GM12878 (cell line): ENCODE measurements around the gene OR10Z1. TPM values are rescaled to one million over a fixed set of nuclear protein-coding genes. Genes with fewer than 3 reads are reported as not detected.

Experiments used
- ATAC-seq: fragments of 200-7000 bp; cut with Tn5 transposase; 3 replicates; pipeline ENCODE4 v1.9.1; 2020; ENCODE audit warnings: mild to moderate bottlenecking, moderate library complexity
- BruUV-seq: library from RNA; stranded (reverse); fragments of 400-500 nt; replicated peaks from 2 replicates; lab custom pipeline; 2021; lab: Mats Ljungman, UMichigan
- CTCF ChIA-PET: fragments of 300-600 bp; sonication (Branson Sonifier 250); formaldehyde crosslinking; extraction: SDS; loops from one replicate; lab custom pipeline; 2021; ENCODE audit warnings: inconsistent platforms; lab: Yijun Ruan, JAX
- POLR2A ChIA-PET: fragments of 350-600 bp; formaldehyde crosslinking; extraction: SDS; loops from one replicate; lab custom pipeline; 2021; ENCODE audit warnings: inconsistent platforms; lab: Charles Lee
- RAD21 ChIA-PET: fragments of 300-600 bp; sonication (Branson Sonifier 250); formaldehyde crosslinking; loops from one replicate; lab custom pipeline; 2023; ENCODE audit warnings: antibody characterized with exemption; ENCODE audit not compliant: unreplicated experiment; lab: Charles Lee
- SMC1A ChIA-PET: fragments of 300-600 bp; sonication (Branson Sonifier 250); formaldehyde crosslinking; loops from one replicate; lab custom pipeline; 2023; ENCODE audit not compliant: unreplicated experiment, uncharacterized antibody; lab: Charles Lee
- DNase-seq: peaks from one replicate; pipeline ENCODE4 v3.0.0-alpha.2; 2011; ENCODE audit warnings: low read depth, low spot score
- FAIRE-seq: peaks from 3 replicates; lab custom pipeline; 2011; peaks lifted over from hg19 to GRCh38; lab: Jason Lieb, UNC
- H2AFZ ChIP-seq: 2 replicates; pipeline ENCODE4 v1.6.0; 2011; ENCODE audit warnings: low read depth, low read length, control low read depth; ENCODE audit not compliant: control insufficient read depth
- H3K27ac ChIP-seq: 2 replicates; pipeline ENCODE4 v1.5.1; 2011; ENCODE audit warnings: control low read depth; ENCODE audit not compliant: control insufficient read depth, insufficient read depth
- H3K27me3 ChIP-seq, 2 experiments: replicated peaks in 1 of 2; 2 replicates each; pipeline versions ENCODE4 v1.6.0 to v1.6.1; 2011; ENCODE audit warnings: low read length in 1 of 2; ENCODE audit not compliant: control insufficient read depth in 2 of 2, insufficient read depth in 2 of 2
- H3K36me3 ChIP-seq, 2 experiments: 2 replicates each; pipeline ENCODE4 v1.5.1; 2011; ENCODE audit warnings: low read length in 1 of 2; ENCODE audit not compliant: control insufficient read depth in 2 of 2, insufficient read depth in 2 of 2
- H3K4me1 ChIP-seq: 2 replicates; pipeline ENCODE4 v1.6.1; 2011; ENCODE audit warnings: mild to moderate bottlenecking, low read length, moderate library complexity, mixed read lengths; ENCODE audit not compliant: control insufficient read depth, insufficient read depth
- H3K4me2 ChIP-seq: 2 replicates; pipeline ENCODE4 v1.6.0; 2011; ENCODE audit warnings: control low read depth; ENCODE audit not compliant: control insufficient read depth, insufficient read depth
- H3K4me3 ChIP-seq: fragments of 200-600 bp; sonication (generic); 2 replicates; pipeline ENCODE4 v1.5.1; 2016
- H3K79me2 ChIP-seq: 2 replicates; pipeline ENCODE4 v1.6.0; 2011; ENCODE audit warnings: low read length; ENCODE audit not compliant: control insufficient read depth, insufficient read depth
- H3K9ac ChIP-seq: 2 replicates; pipeline ENCODE4 v1.8.0; 2011; ENCODE audit warnings: low read length, control low read depth, mixed read lengths; ENCODE audit not compliant: control insufficient read depth, insufficient read depth
- H3K9me3 ChIP-seq: replicated peaks from 3 replicates; pipeline ENCODE4 v1.5.1; 2011; ENCODE audit warnings: mild to moderate bottlenecking, low read length; ENCODE audit not compliant: control insufficient read depth, insufficient read depth
- H4K20me1 ChIP-seq: 2 replicates; pipeline ENCODE4 v1.6.0; 2011; ENCODE audit not compliant: control insufficient read depth, insufficient read depth
- BCL11A ChIP-seq: IDR thresholded peaks from 2 replicates; pipeline ENCODE4 v1.6.1; 2011; ENCODE audit warnings: low read depth, low read length
- CHD4 ChIP-seq: fragments of 200-600 bp; sonication (generic); IDR thresholded peaks from 2 replicates; pipeline ENCODE4 v1.6.1; 2016; ENCODE audit warnings: mild to moderate bottlenecking
- CREM ChIP-seq: IDR thresholded peaks from 2 replicates; pipeline ENCODE4 v1.6.1; 2014; ENCODE audit warnings: antibody characterized with exemption, low read depth
- EED ChIP-seq: sonication (generic); IDR thresholded peaks from 2 replicates; pipeline ENCODE4 v1.6.1; 2016; ENCODE audit warnings: antibody characterized with exemption, low read depth
- GABPA ChIP-seq: IDR thresholded peaks from 2 replicates; pipeline ENCODE4 v1.6.1; 2014; ENCODE audit warnings: antibody characterized with exemption, low read depth, mild to moderate bottlenecking, inconsistent platforms
- IKZF1 ChIP-seq: fragments of 450-650 bp; conservative IDR thresholded peaks from 2 replicates; pipeline ENCODE4 v1.6.1; 2017; ENCODE audit warnings: antibody characterized with exemption, mild to moderate bottlenecking
- NR2C2 ChIP-seq: IDR thresholded peaks from 2 replicates; pipeline ENCODE4 v1.6.1; 2011; ENCODE audit warnings: borderline replicate concordance, low read depth; ENCODE audit not compliant: control insufficient read depth, insufficient read length
- POLR2A ChIP-seq: IDR thresholded peaks from 2 replicates; pipeline ENCODE4 v1.6.1; 2011; ENCODE audit warnings: low read depth, mild to moderate bottlenecking, low read length
- RUNX3 ChIP-seq: IDR thresholded peaks from 2 replicates; pipeline ENCODE4 v1.6.1; 2012; ENCODE audit warnings: low read length, inconsistent platforms
- SIN3A ChIP-seq: IDR thresholded peaks from 2 replicates; pipeline ENCODE4 v1.6.1; 2012; ENCODE audit warnings: low read depth, low read length, improper control_type of control experiment
- SIX5 ChIP-seq: IDR thresholded peaks from 2 replicates; pipeline ENCODE4 v1.6.1; 2011; ENCODE audit warnings: mild to moderate bottlenecking, low read depth, low read length, moderate library complexity; ENCODE audit not compliant: severe bottlenecking
- SMAD5 ChIP-seq: IDR thresholded peaks from 2 replicates; pipeline ENCODE4 v1.6.1; 2016; ENCODE audit warnings: antibody characterized with exemption, low read depth
- SPI1 ChIP-seq: IDR thresholded peaks from 2 replicates; pipeline ENCODE4 v1.6.1; 2011; ENCODE audit warnings: low read depth, mild to moderate bottlenecking, low read length, moderate library complexity, borderline replicate concordance; ENCODE audit not compliant: insufficient read depth
- SUZ12 ChIP-seq: fragments of 200-600 bp; sonication (generic); IDR thresholded peaks from one replicate; pipeline ENCODE4 v1.6.1; 2018; ENCODE audit warnings: antibody characterized with exemption, mild to moderate bottlenecking; ENCODE audit not compliant: unreplicated experiment
- YY1 ChIP-seq: IDR thresholded peaks from 2 replicates; pipeline ENCODE4 v1.6.1; 2011; ENCODE audit warnings: low read depth, mild to moderate bottlenecking, low read length
- ZNF207 ChIP-seq: fragments of 450-650 bp; IDR thresholded peaks from 2 replicates; pipeline ENCODE4 v1.6.1; 2014; ENCODE audit warnings: antibody characterized with exemption, mild to moderate bottlenecking, borderline replicate concordance
- ZNF687 ChIP-seq: fragments of 450-650 bp; IDR thresholded peaks from 2 replicates; pipeline ENCODE4 v1.6.1; 2017; ENCODE audit warnings: mild to moderate bottlenecking, moderate library complexity
- WGBS: methylation state at CpG from one replicate; pipeline ENCODE4 v1.1.6; 2016; ENCODE audit warnings: low lambda C conversion rate; ENCODE audit not compliant: insufficient replicate concordance, insufficient coverage; ENCODE audit errors: missing lambda C conversion rate; 5-methylcytosine and 5-hydroxymethylcytosine counted together
- in situ Hi-C: fragments of 300-500 bp; cut with MboI; formaldehyde crosslinking; loops from 9 replicates; pipeline ENCODE4 v1.14.3; 2018; ENCODE audit warnings: mixed read lengths
- intact Hi-C: fragments of 100-400 bp; cut with micrococcal nuclease; formaldehyde crosslinking; loops from one replicate; pipeline ENCODE4 v1.14.2; 2022; ENCODE audit not compliant: unreplicated experiment
- polyA plus RNA-seq, 11 experiments: library from polyadenylated mRNA; depleted of rRNA in 4 of 11; unstranded in 6 of 11; stranded (reverse) in 5 of 11; fragments of >200 nt; fragmentation: Nextera tagmentation in 4 of 11; fragmentation: Illumina TruSeq in 1 of 11; extraction: Ambion mirVana in 4 of 11; extraction: Trizol in 1 of 11; gene quantifications; 1 replicate in 1 of 11; 2 replicates in 10 of 11; pipeline versions ENCODE4 v1.2.1 to v1.2.3, GENCODE V29; 2011 to 2016; ENCODE audit warnings: inconsistent platforms in 2 of 11, missing spikeins in 2 of 11, low read depth in 1 of 11
- total RNA-seq, 4 experiments: library from RNA; depleted of rRNA in 3 of 4; stranded (reverse); fragments of >200 nt in 3 of 4; fragmentation: Illumina TruSeq in 1 of 4; extraction: Trizol in 1 of 4; gene quantifications; 2 replicates each; pipeline versions ENCODE4 v1.2.1 to v1.2.3, GENCODE V29; 2013 to 2021

The OR10Z1 gene
- total and polyA plus RNA-seq, 10 of the 15 experiments (the other 5 are each of a cell fraction or from before 2014, with no cell fraction given), result not detected

GRCh38 chr1:158600735-158601134 lies 4.3 kb upstream of the OR10Z1 start (continued):
- no peak for TF ChIP-seq GABPA

- intact Hi-C loops (no loop called here), in situ Hi-C loops (no loop called here)
- FAIRE-seq (no peak), DNase-seq (no peak), ATAC-seq (no peak)
- Histone ChIP-seq H3K4me1 (no peaks in the 10 kb centered on the region), H4K20me1 (no peaks in the 10 kb centered on the region), H3K27me3 (no peaks in the 10 kb centered on the region), H3K27ac (no peak overlapping the region), H3K79me2 (no peaks in the 10 kb centered on the region), H3K9ac (no peak overlapping the region), H2AFZ (no peak overlapping the region), H3K9me3 (no peaks in the 10 kb centered on the region), H3K36me3 (no peaks in the 10 kb centered on the region), H3K4me3 (no peak overlapping the region), H3K4me2 (no peak overlapping the region)
- WGBS, result 0% methylated on average over 1 of the region's 1 CpG
- ChIA-PET RAD21 (no interaction called here), CTCF (interaction anchor here (0.5 to 0.7 kb wide), 2 partner anchors 12 to 571 kb away, joined by 3 read pairs; no protein-coding TSS in a partner anchor), SMC1A (no interaction called here), POLR2A (no interaction called here)
- BruUV-seq, result no TSS peak
- TF ChIP-seq BCL11A, result no peak
- no peak for TF ChIP-seq ZNF687
- TF ChIP-seq SIN3A, result no peak
- no peak for TF ChIP-seq NR2C2
- no peak for TF ChIP-seq SUZ12
- TF ChIP-seq CHD4, result no peak
- no peak for TF ChIP-seq GABPA
- TF ChIP-seq EED, result no peak
- no peak for TF ChIP-seq POLR2A
- TF ChIP-seq SIX5, result no peak
- no peak for TF ChIP-seq SMAD5
- TF ChIP-seq YY1, result no peak
- no peak for TF ChIP-seq RUNX3
- TF ChIP-seq SPI1, result no peak
- TF ChIP-seq IKZF1, result no peak
- no peak for TF ChIP-seq ZNF207
- no peak for TF ChIP-seq CREM
Observed at GRCh38 chr1:158607296-158607695, 2.2 kb downstream of the OR10Z1 start.
